ENCODE results near the gene HEG1.

- TF ChIP-seq POLR2A (IDR thresholded peaks at IDR 0.05; ENCODE audit: low read depth, low read length) (no peak), MYC (IDR thresholded peaks at IDR 0.05; ENCODE audit: low read depth, low read length) (no peak), CTCF (IDR thresholded peaks at IDR 0.05; ENCODE audit: extremely low read depth in 1 of 2, insufficient read depth in 1 of 2, low read depth in 1 of 2, low read length in 2 of 2) (no peak), POLR2AphosphoS5 (IDR thresholded peaks at IDR 0.05; ENCODE audit: insufficient read depth, low read depth, low read length) (no peak), JUN (IDR thresholded peaks at IDR 0.05; ENCODE audit: borderline replicate concordance, insufficient read depth, insufficient read length, low read depth) (no peak), FOS (IDR thresholded peaks at IDR 0.05; ENCODE audit: borderline replicate concordance, insufficient read depth, low read length) (no peak), MAX (IDR thresholded peaks at IDR 0.05; ENCODE audit: insufficient read depth, insufficient read length) (no peak), EZH2 (IDR thresholded peaks at IDR 0.05; ENCODE audit: borderline replicate concordance, low read depth, low read length, severe bottlenecking) (no peak)
These were observed 7.5 kb downstream of the HEG1 start for GRCh38 chr3:125048282-125048681.
